Trophoblast cell (in vitro differentiated cells and primary cell): Measurements from ENCODE around the gene ARHGAP6.

Source experiments
- DNase-seq, 2 donors: peaks; one replicate each; pipeline ENCODE4 v3.0.0-alpha.2; 2016
- H2AFZ ChIP-seq: 2 replicates; pipeline ENCODE4 v1.6.1; 2013; ENCODE audit warnings: low read length, moderate library complexity, mild to moderate bottlenecking; ENCODE audit not compliant: insufficient read depth, poor library complexity
- H2AK5ac ChIP-seq: 2 replicates; pipeline ENCODE4 v1.6.1; 2013; ENCODE audit warnings: mild to moderate bottlenecking, low read length
- H2BK120ac ChIP-seq: 2 replicates; pipeline ENCODE4 v1.6.1; 2013; ENCODE audit warnings: low read length, mild to moderate bottlenecking, moderate library complexity; ENCODE audit not compliant: insufficient read depth, poor library complexity
- H2BK12ac ChIP-seq: 2 replicates; pipeline ENCODE4 v1.6.1; 2013; ENCODE audit warnings: mild to moderate bottlenecking, low read length, moderate library complexity
- H2BK5ac ChIP-seq: 2 replicates; pipeline ENCODE4 v1.6.1; 2013; ENCODE audit warnings: low read length, low read depth, moderate library complexity, mild to moderate bottlenecking; ENCODE audit not compliant: poor library complexity
- H3K14ac ChIP-seq: 2 replicates; pipeline ENCODE4 v1.6.1; 2013; ENCODE audit warnings: mild to moderate bottlenecking, low read length
- H3K18ac ChIP-seq: 2 replicates; pipeline ENCODE4 v1.6.1; 2013; ENCODE audit warnings: mild to moderate bottlenecking, low read length
- H3K23ac ChIP-seq: 2 replicates; pipeline ENCODE4 v1.6.1; 2013; ENCODE audit warnings: low read length
- H3K27ac ChIP-seq: 2 replicates; pipeline ENCODE4 v1.5.1; 2013; ENCODE audit warnings: low read depth, mild to moderate bottlenecking, inconsistent platforms, low read length, moderate library complexity
- H3K27me3 ChIP-seq: 2 replicates; pipeline ENCODE4 v1.6.1; 2013; ENCODE audit warnings: inconsistent platforms, mild to moderate bottlenecking, low read length, moderate library complexity; ENCODE audit not compliant: insufficient read depth
- H3K36me3 ChIP-seq, 2 experiments: 1 replicate in 1 of 2; 2 replicates in 1 of 2; pipeline ENCODE4 v1.6.1; 2013; ENCODE audit warnings: low read length in 2 of 2, mild to moderate bottlenecking in 2 of 2, moderate library complexity in 1 of 2; ENCODE audit not compliant: insufficient read depth in 2 of 2, control insufficient read depth in 1 of 2
- H3K4ac ChIP-seq: 2 replicates; pipeline ENCODE4 v1.6.1; 2013; ENCODE audit warnings: low read depth, mild to moderate bottlenecking, low read length, moderate library complexity
- H3K4me1 ChIP-seq, 2 experiments: 1 replicate in 1 of 2; 2 replicates in 1 of 2; pipeline ENCODE4 v1.6.1; 2013; ENCODE audit warnings: low read length in 2 of 2, mild to moderate bottlenecking in 2 of 2, moderate library complexity in 1 of 2; ENCODE audit not compliant: insufficient read depth in 2 of 2, control insufficient read depth in 1 of 2
- H3K4me2 ChIP-seq: 2 replicates; pipeline ENCODE4 v1.6.1; 2013; ENCODE audit warnings: inconsistent platforms, mild to moderate bottlenecking, low read length, moderate library complexity
- H3K4me3 ChIP-seq: 2 replicates; pipeline ENCODE4 v1.5.1; 2013; ENCODE audit warnings: mild to moderate bottlenecking, low read depth, low read length, inconsistent platforms
- H3K79me1 ChIP-seq: one replicate; pipeline ENCODE4 v1.6.1; 2013; ENCODE audit warnings: low read length
- H3K79me2 ChIP-seq: 2 replicates; pipeline ENCODE4 v1.6.1; 2013; ENCODE audit warnings: low read length, mild to moderate bottlenecking; ENCODE audit not compliant: control insufficient read depth, insufficient read depth, poor library complexity
- H3K9ac ChIP-seq: 2 replicates; pipeline ENCODE4 v1.6.1; 2013; ENCODE audit warnings: mild to moderate bottlenecking, low read length
- H3K9me3 ChIP-seq: 2 replicates; pipeline ENCODE4 v1.6.1; 2013; ENCODE audit warnings: low read depth, mild to moderate bottlenecking, control low read depth, inconsistent platforms, low read length; ENCODE audit not compliant: insufficient read depth
- H4K12ac ChIP-seq: 2 replicates; pipeline ENCODE4 v1.6.1; 2013; ENCODE audit warnings: low read depth, mild to moderate bottlenecking, low read length, moderate library complexity
- H4K8ac ChIP-seq: 2 replicates; pipeline ENCODE4 v1.6.1; 2013; ENCODE audit warnings: low read depth, mild to moderate bottlenecking, low read length, moderate library complexity
- H4K91ac ChIP-seq: one replicate; pipeline ENCODE4 v1.6.1; 2013; ENCODE audit warnings: low read depth, mild to moderate bottlenecking, low read length, moderate library complexity
- WGBS: extraction: QIAGEN DNeasy Blood & Tissue Kit; methylation state at CpG from one replicate; pipeline ENCODE4 v1.1.7; 2013; ENCODE audit warnings: missing lambda C conversion rate; ENCODE audit not compliant: insufficient read length, insufficient coverage; ENCODE audit errors: extremely low coverage; 5-methylcytosine and 5-hydroxymethylcytosine counted together

ARHGAP6 gene

DNA sequence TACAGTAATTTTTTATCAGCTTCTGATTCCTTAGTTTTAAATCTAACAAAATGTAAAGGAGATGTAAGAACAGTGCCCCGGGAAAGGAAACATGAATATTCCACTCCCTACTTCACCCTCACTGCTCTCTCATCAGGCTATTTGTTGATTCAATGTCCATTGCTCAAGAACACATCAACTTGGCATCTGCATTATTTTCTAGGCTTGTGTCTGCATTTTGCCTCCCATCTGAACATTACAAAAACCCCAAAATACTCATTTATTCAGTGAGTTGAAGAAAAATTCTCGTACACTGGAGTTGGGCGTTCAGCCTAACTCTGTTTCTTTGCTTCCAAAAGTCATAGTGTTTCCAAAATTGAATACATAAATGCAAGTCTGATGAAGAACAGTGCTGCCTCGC lies 25.6 kb downstream of the ARHGAP6 start:
- no peak for DNase-seq
- H2BK12ac ChIP-seq = no peak overlapping the region
- H3K14ac ChIP-seq = no peak overlapping the region
- no peak overlapping the region for H3K23ac ChIP-seq
- H3K27ac ChIP-seq = no peak overlapping the region
- H3K36me3 ChIP-seq = no peaks in the 10 kb centered on the region
- H3K4ac ChIP-seq = no peak overlapping the region
- no peak overlapping the region for H2BK120ac ChIP-seq
- H2AK5ac ChIP-seq = no peak overlapping the region
- no peaks in the 10 kb centered on the region for H3K79me1 ChIP-seq
- no peak overlapping the region for H3K9ac ChIP-seq
- no peak overlapping the region for H2BK5ac ChIP-seq
- no peaks in the 10 kb centered on the region for H3K79me2 ChIP-seq
- no peaks in the 10 kb centered on the region for H3K27me3 ChIP-seq
- no peak overlapping the region for H2AFZ ChIP-seq
- H3K4me3 ChIP-seq = no peak overlapping the region
- no peaks in the 10 kb centered on the region for H3K9me3 ChIP-seq
- no peak overlapping the region for H4K12ac ChIP-seq
- H3K18ac ChIP-seq = no peak overlapping the region
- H3K4me2 ChIP-seq = no peak overlapping the region
- no peak overlapping the region for H4K8ac ChIP-seq
- no peaks in the 10 kb centered on the region for H3K4me1 ChIP-seq
- WGBS = no CpG with 5 or more reads among the region's 4 CpGs
- no peak overlapping the region for H4K91ac ChIP-seq

DNA sequence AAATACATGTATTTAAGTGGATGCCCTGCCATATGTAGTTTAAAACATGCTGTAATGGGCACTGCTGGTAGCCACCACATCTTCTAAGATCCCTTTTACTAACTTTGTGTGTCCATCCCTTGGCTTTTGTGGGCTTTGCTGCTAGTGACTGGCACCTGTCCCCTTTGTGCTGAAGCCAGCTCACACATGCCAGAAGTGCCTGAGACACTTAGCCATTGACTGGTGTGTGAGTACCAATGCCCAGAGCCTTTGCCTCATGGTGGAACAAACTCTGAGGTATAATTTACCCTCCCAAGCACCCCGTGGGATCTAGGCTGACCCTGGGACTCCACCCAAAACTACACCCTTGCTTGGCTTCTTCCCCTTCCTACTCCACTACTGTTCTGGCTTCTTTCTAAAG lies 33.0 kb downstream of the ARHGAP6 start:
- no CpG with 5 or more reads among the region's 1 CpG for WGBS
- no peaks in the 10 kb centered on the region for H3K9me3 ChIP-seq
- no peak overlapping the region for H2BK12ac ChIP-seq
- H4K12ac ChIP-seq = no peak overlapping the region
- no peak overlapping the region for H3K23ac ChIP-seq
- DNase-seq = no peak
- H3K36me3 ChIP-seq = no peaks in the 10 kb centered on the region
- no peak overlapping the region for H3K4ac ChIP-seq
- H2BK120ac ChIP-seq = no peak overlapping the region
- no peaks in the 10 kb centered on the region for H3K27me3 ChIP-seq
- H3K4me1 ChIP-seq = no peaks in the 10 kb centered on the region
- H3K79me1 ChIP-seq = no peaks in the 10 kb centered on the region
- no peak overlapping the region for H2BK5ac ChIP-seq
- H3K4me3 ChIP-seq = no peak overlapping the region
- H3K18ac ChIP-seq = no peak overlapping the region
- no peak overlapping the region for H3K27ac ChIP-seq
- H4K8ac ChIP-seq = no peak overlapping the region
- no peak overlapping the region for H4K91ac ChIP-seq
- no peak overlapping the region for H3K9ac ChIP-seq
- H3K79me2 ChIP-seq = no peaks in the 10 kb centered on the region
- no peak overlapping the region for H3K4me2 ChIP-seq
- no peak overlapping the region for H3K14ac ChIP-seq
- no peak overlapping the region for H2AFZ ChIP-seq
- H2AK5ac ChIP-seq = no peak overlapping the region

DNA sequence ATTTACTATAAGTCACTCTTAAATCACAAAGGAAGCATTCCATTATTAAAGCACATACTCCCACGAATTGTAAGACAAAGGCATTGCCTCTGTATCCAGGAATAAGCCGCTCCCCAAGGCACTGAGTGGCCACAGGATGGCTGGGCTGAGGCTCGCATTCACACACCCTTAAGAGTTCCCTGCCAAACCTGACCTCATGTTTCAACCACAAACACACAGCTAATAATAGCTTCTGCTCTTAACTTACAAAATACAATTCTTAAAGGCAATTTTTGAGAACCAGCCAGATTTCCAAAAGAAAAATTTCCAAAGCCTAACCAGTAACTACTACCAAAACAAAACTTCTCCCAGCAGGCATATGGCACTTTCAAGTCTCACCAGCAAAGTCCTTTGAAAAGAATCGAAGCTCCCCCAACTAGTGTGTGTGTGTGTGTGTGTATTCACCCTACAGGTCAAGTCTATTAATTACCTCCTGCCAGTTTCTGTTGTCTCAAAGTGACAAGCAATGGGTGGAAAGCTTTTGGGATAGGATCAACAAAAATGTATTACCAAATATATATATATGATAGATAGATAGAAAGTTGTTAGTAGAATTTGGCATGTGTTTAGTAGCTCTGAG lies 36.0 kb downstream of the ARHGAP6 start:
- Histone ChIP-seq H3K4me2 (no peak overlapping the region), H3K23ac (no peak overlapping the region), H2BK12ac (no peak overlapping the region), H4K12ac (no peak overlapping the region), H3K27me3 (no peaks in the 10 kb centered on the region), H2AFZ (no peak overlapping the region), H2AK5ac (no peak overlapping the region), H3K4me3 (no peak overlapping the region), H3K79me2 (no peaks in the 10 kb centered on the region), H3K14ac (no peak overlapping the region), H3K36me3 (no peaks in the 10 kb centered on the region), H3K9ac (no peak overlapping the region), H3K27ac (no peak overlapping the region), H4K8ac (no peak overlapping the region), H2BK5ac (no peak overlapping the region), H3K9me3 (no peaks in the 10 kb centered on the region), H4K91ac (no peak overlapping the region), H3K18ac (no peak overlapping the region), H2BK120ac (no peak overlapping the region), H3K4ac (no peak overlapping the region), H3K4me1 (no peaks in the 10 kb centered on the region), H3K79me1 (no peaks in the 10 kb centered on the region)
- DNase-seq = no peak
- no CpG with 5 or more reads among the region's 4 CpGs for WGBS

DNA sequence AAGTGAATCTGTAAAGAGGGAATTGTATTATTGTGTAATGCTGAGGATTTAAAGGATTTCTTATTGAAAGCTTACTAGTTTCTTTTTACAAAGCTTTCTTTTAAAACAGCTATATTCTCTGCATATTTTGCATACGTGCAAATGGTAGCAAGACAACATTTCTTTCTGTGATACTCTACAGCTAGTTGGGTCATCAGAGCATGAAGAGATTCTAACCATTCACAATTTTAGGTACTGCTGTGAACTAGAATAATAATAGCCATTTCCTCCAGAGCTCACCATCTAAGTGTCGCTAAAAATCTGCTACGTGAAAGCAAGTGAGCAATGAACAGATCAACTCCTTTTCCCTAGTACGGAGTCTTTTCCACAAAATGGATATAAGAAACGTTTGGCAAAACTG lies 37.3 kb downstream of the ARHGAP6 start:
- Histone ChIP-seq H3K9me3 (no peaks in the 10 kb centered on the region), H3K14ac (no peak overlapping the region), H3K4me1 (no peaks in the 10 kb centered on the region), H3K4ac (no peak overlapping the region), H3K27ac (no peak overlapping the region), H2BK5ac (no peak overlapping the region), H2AFZ (no peak overlapping the region), H4K8ac (no peak overlapping the region), H3K9ac (no peak overlapping the region), H2BK120ac (no peak overlapping the region), H3K4me3 (no peak overlapping the region), H4K12ac (no peak overlapping the region), H3K18ac (no peak overlapping the region), H2AK5ac (no peak overlapping the region), H2BK12ac (no peak overlapping the region), H3K36me3 (no peaks in the 10 kb centered on the region), H3K4me2 (no peak overlapping the region), H3K79me1 (no peaks in the 10 kb centered on the region), H3K23ac (no peak overlapping the region), H4K91ac (no peak overlapping the region), H3K27me3 (no peaks in the 10 kb centered on the region), H3K79me2 (no peaks in the 10 kb centered on the region)
- WGBS = no CpG with 5 or more reads among the region's 5 CpGs
- DNase-seq = no peak
